Lower lobe of right lung (tissue), 2 donors: ENCODE measurements around the gene SMC5. TPM values are rescaled to one million over a fixed set of nuclear protein-coding genes. Genes with fewer than 3 reads are reported as not detected.

Source experiments
- ATAC-seq, 2 donors: fragments of 200-7000 bp; cut with Tn5 transposase; one replicate each; pipeline ENCODE4 v1.9.1; 2020 to 2022; ENCODE audit warnings: mild to moderate bottlenecking in 2 of 2, moderate library complexity in 2 of 2
- DNase-seq: peaks from one replicate; pipeline ENCODE4 v3.0.0-alpha.2; 2020
- H3K27ac ChIP-seq: fragments of 200-600 bp; one replicate; pipeline ENCODE4 v1.8.0; 2022
- H3K27me3 ChIP-seq: fragments of 200-600 bp; one replicate; pipeline ENCODE4 v1.8.0; 2022; ENCODE audit warnings: low read depth
- H3K36me3 ChIP-seq: fragments of 200-600 bp; one replicate; pipeline ENCODE4 v1.8.0; 2022; ENCODE audit warnings: mild to moderate bottlenecking
- H3K4me1 ChIP-seq: fragments of 200-600 bp; one replicate; pipeline ENCODE4 v1.8.0; 2022
- H3K4me3 ChIP-seq: fragments of 200-600 bp; one replicate; pipeline ENCODE4 v1.8.0; 2022; ENCODE audit warnings: mild to moderate bottlenecking
- H3K9me3 ChIP-seq: fragments of 200-600 bp; one replicate; pipeline ENCODE4 v1.8.0; 2022
- intact Hi-C: fragments of 100-400 bp; cut with DNase I; formaldehyde crosslinking; loops from one replicate; pipeline ENCODE4 v1.11.0; 2022
- total RNA-seq: library from RNA; stranded (reverse); fragmentation: NEBNext Ultra II Directional; extraction: Animal tissue kit (Norgen Biotek cat#: 25700); gene quantifications from one replicate; pipeline ENCODE4 v1.2.1, GENCODE V29; 2021
- TF ChIP-seq, protein P1 (sequence below): fragments of 200-600 bp; IDR thresholded peaks from one replicate; pipeline ENCODE4 v1.8.0; 2022; ENCODE audit warnings: antibody characterized with exemption, mild to moderate bottlenecking
- donor health status: DM: no; HTN: yes; CAD: no; lungs with severe emphysema.

Gene SMC5
- total RNA-seq, 1 donor from 2014 or later = 30.3 TPM

DNA sequence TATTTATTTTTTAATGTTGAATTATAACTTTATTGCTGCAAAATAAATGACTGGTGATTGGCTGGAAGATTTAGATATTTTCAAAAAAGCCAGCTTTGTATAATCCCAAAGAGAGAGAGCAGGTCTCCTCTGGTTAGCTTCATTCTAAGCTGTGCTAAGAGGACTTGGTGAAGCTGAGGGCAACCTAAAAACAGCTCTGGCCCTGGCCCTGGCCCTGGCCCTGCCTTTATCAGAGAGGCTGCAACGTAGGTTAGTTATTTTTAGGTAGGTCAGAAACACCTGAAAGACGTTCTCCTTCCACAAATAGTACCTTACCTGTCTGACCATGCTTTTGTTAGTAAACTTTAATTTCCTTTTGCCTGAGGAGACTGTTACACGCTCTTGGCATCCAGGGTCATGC, 97.0 kb downstream of the SMC5 start:
- no peak overlapping the region for H3K27ac ChIP-seq
- peaks cover 22% of the 10 kb centered on the region for H3K36me3 ChIP-seq
- DNase-seq (no peak), ATAC-seq (no peak)
- TF ChIP-seq, protein P1, sequence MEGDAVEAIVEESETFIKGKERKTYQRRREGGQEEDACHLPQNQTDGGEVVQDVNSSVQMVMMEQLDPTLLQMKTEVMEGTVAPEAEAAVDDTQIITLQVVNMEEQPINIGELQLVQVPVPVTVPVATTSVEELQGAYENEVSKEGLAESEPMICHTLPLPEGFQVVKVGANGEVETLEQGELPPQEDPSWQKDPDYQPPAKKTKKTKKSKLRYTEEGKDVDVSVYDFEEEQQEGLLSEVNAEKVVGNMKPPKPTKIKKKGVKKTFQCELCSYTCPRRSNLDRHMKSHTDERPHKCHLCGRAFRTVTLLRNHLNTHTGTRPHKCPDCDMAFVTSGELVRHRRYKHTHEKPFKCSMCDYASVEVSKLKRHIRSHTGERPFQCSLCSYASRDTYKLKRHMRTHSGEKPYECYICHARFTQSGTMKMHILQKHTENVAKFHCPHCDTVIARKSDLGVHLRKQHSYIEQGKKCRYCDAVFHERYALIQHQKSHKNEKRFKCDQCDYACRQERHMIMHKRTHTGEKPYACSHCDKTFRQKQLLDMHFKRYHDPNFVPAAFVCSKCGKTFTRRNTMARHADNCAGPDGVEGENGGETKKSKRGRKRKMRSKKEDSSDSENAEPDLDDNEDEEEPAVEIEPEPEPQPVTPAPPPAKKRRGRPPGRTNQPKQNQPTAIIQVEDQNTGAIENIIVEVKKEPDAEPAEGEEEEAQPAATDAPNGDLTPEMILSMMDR = no peak
- intact Hi-C loops = loop anchor here (10.0 kb wide), 2 partner anchors 49 to 129 kb away; no protein-coding TSS in a partner anchor
- no peak overlapping the region for H3K4me3 ChIP-seq
- no peaks in the 10 kb centered on the region for H3K27me3 ChIP-seq
- H3K4me1 ChIP-seq = no peaks in the 10 kb centered on the region
- no peaks in the 10 kb centered on the region for H3K9me3 ChIP-seq

DNA sequence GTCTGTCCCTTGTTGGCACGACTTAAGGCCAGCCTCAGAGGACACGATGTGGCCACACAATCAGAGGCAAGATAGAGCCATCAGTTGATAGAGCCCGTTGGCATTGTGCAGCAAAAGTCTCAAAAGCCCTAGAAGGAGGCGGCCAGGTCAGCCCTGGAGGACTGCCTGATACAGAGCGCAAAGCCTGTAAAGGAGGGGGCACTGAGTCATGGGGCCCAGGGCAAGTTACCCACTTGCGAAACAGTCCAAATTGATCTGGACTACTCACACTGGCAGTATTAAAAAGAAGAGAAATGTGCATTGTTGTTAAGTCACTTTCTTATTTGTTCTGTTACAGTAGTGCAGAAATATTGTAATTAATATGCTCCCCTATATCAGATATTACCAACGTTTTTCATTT, 104.2 kb downstream of the SMC5 start:
- TF ChIP-seq, protein P1 = no peak
- Histone ChIP-seq H3K4me3 (no peak overlapping the region), H3K4me1 (no peaks in the 10 kb centered on the region), H3K36me3 (no peaks in the 10 kb centered on the region), H3K9me3 (no peaks in the 10 kb centered on the region), H3K27me3 (no peaks in the 10 kb centered on the region), H3K27ac (no peak overlapping the region)
- intact Hi-C loops = no loop called here
- no peak for DNase-seq
- ATAC-seq = no peak

DNA sequence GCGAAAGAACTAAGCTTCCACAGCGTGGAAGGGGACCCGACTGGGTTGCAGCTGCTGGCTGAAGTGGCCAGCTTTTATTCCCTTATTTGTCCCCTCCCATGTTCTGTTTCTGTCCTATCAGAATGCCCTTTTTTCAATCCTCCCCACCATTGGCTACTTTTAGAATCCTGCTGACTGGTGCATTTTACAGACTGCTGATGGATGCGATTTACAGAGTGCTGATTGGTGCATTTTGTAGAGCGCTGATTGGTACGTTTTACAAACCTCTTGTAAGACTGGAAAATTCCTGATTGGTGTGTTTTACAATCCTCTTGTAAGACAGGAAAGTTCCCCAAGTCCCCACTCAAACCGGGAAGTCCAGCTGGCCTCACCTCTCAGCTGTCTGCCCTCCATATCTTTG, 105.0 kb downstream of the SMC5 start:
- Histone ChIP-seq H3K36me3 (no peaks in the 10 kb centered on the region), H3K4me3 (no peak overlapping the region), H3K27ac (no peak overlapping the region), H3K27me3 (no peaks in the 10 kb centered on the region), H3K9me3 (no peaks in the 10 kb centered on the region), H3K4me1 (no peaks in the 10 kb centered on the region)
- no peak for DNase-seq
- intact Hi-C loops = no loop called here
- TF ChIP-seq, protein P1 = no peak
- no peak for ATAC-seq

DNA sequence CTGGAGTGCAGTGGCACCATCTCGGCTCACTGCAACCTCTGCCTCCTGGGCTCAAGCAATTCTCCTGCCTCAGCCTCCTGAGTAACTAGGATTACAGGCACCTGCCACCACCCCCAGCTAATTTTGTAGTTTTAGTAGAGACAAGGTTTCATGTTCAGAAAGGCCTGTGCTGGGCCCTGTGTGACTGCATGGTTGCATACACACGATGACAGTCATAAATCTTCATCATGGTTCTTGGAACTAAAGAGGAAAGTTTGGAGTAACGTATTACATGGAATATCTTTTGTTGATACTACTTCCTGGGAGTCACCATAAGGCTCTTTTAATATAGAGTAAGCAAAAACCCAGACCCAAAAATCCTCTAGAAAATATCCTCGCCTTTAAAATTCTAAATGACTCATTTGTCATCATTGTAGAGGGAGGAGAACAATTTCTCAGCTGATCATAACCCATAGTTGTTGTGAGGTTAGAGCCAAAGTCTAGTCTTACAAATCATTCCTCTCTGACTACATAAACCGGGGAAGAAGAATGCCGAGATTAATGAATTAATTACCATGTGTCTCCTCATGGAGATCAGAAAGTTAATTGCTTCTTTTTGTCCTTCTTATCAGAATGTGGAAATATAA, 108.6 kb downstream of the SMC5 start:
- Histone ChIP-seq H3K27ac (no peak overlapping the region), H3K4me3 (no peak overlapping the region), H3K36me3 (no peaks in the 10 kb centered on the region), H3K4me1 (no peaks in the 10 kb centered on the region), H3K9me3 (no peaks in the 10 kb centered on the region), H3K27me3 (no peaks in the 10 kb centered on the region)
- no peak for ATAC-seq
- intact Hi-C loops = no loop called here
- TF ChIP-seq, protein P1 = no peak
- DNase-seq = no peak

DNA sequence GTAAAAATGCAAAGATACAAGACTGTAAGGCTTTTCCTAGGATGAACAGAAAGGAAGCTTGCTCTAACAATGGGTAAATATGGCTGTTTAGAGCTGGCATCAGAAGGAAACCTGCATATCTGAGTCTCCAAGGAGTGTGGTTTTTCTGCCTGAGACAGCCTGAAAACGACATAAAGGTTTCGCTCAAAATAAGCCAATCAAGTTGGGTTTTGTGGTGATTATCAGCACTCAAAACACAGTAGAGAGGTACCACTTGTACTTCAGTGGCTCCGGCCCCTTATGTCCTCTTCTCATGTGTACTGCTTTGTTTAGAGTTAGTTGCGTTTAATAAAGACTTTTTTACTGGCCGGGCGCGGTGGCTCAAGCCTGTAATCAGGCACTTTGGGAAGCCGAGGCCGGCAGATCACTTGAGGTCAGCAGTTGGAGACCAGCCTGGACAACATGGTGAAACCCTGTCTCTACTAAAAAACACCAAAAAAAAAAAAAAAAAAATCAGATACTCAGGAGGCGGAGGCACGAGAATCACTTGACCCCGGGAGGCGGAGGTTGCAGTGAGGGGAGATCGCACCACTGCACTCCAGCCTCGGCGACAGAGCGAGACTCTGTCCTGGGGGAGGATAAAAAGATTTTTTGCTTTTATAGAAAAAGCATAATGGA, 116.3 kb downstream of the SMC5 start:
- peak overlapping the region; percentile 18 for H3K4me3 ChIP-seq
- DNase-seq (peak; percentile 54), ATAC-seq (peak; percentile 75 to 85)
- peak overlapping the region; percentile 42 for H3K27ac ChIP-seq
- H3K27me3 ChIP-seq = no peaks in the 10 kb centered on the region
- H3K4me1 ChIP-seq = peaks cover 13% of the 10 kb centered on the region
- H3K36me3 ChIP-seq = no peaks in the 10 kb centered on the region
- TF ChIP-seq, protein P1 = no peak
- intact Hi-C loops = no loop called here
- no peaks in the 10 kb centered on the region for H3K9me3 ChIP-seq
